Measurements from ENCODE around the gene JMJD1C.

The JMJD1C gene

DNA sequence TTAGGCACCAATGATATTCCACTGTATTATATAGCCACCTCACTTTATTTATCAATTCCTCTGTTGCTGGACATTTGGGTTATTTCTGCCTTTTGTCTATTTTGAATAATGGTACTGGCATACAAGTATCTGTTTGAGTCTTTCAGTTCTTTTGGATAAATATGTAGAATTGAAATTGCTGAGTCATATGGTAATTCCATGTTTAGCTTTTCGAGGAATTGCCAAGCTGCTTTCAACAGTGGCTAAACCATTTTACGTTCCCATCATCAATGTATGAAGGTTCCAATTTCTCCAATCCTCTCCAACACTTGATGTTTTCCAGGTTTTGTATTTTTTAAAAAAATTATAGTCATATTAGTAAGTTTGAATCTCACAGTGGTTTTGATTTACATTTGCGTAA, 42.3 kb downstream of the JMJD1C start:
- ATAC-seq (replicated peaks), result no peak
- Mint-ChIP-seq H3K36me3 (ENCODE audit: insufficient read depth) (no peaks in the 10 kb centered on the region), H3K27ac (peak overlapping the region in 1 of 2 donors; percentile 50), H3K4me1 (ENCODE audit: low read depth in 2 of 2) (peaks cover 13 to 28% of the 10 kb centered on the region in 2 donors), H3K9me3 (no peaks in the 10 kb centered on the region), H3K27me3 (no peaks in the 10 kb centered on the region), H3K4me3 (no peak overlapping the region)
- no peak for DNase-seq

- peaks cover 13 to 38% of the 10 kb centered on the region in 2 donors for H3K4me1 Mint-ChIP-seq (ENCODE audit: low read depth in 2 of 2)
- no peaks in the 10 kb centered on the region for H3K36me3 Mint-ChIP-seq (ENCODE audit: insufficient read depth)
- peak overlapping the region; percentile 71 to 93 for H3K27ac Mint-ChIP-seq
- ATAC-seq (replicated peaks) (peak; percentile 94), DNase-seq (no peak)
- H3K27me3 Mint-ChIP-seq, result no peaks in the 10 kb centered on the region
- H3K4me3 Mint-ChIP-seq, result peak overlapping the region; percentile 35 to 49
- no peaks in the 10 kb centered on the region for H3K9me3 Mint-ChIP-seq
Measured at GRCh38 chr10:63421591-63421990, 44.2 kb downstream of the JMJD1C start.

DNA sequence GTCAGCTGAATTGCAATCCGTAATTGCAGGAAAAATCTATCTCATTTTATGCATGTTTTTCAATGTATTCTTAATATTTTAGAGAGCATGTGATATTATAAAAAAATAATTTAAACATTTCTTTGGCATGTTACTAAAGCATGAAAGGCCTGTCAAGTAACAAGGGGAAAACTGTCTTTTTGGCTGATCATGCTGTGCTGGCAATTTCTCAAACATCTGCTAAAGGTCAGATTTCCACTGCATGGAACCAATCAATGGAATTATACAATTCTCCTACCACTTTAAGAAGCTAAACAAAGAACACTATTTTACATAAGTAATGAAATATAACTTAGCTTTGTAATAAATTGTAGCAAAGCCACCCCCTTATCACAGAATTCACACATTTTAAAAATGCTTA, 49.4 kb downstream of the JMJD1C start:
- H3K9me3 Mint-ChIP-seq, result no peaks in the 10 kb centered on the region
- no peak overlapping the region for H3K4me3 Mint-ChIP-seq
- H3K4me1 Mint-ChIP-seq (ENCODE audit: low read depth in 2 of 2), result peaks cover 12 to 29% of the 10 kb centered on the region in 2 donors
- H3K27me3 Mint-ChIP-seq, result no peaks in the 10 kb centered on the region
- no peak for ATAC-seq (replicated peaks)
- H3K27ac Mint-ChIP-seq, result no peak overlapping the region
- no peak for DNase-seq
- H3K36me3 Mint-ChIP-seq (ENCODE audit: insufficient read depth), result no peaks in the 10 kb centered on the region

DNA sequence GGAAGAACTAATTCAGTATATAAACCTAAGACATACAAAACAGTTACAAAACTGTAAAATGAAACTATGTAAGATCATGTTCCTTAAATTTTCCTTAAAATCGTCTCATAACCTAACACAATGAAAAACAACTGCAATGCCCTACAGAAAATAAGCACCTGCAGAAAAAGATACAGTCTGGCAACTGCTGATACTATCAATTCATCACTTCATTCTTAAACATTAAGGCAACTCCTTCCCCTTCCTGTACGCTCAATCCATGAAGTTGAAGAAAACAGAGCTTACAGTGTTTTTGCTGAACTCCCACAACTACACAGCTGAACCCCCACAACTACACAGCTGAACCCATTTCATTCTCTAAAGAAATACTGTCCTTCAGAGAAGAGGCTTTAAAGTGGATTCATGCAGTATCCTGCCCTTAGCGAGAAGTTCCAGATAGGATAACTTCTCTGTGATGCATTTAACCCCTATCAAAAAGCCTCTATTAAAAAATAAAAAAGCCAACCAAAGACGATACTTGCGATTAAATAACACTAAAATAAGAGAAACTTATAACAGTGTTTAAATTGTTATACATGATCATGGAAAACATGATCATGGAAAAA, 50.0 kb downstream of the JMJD1C start:
- Mint-ChIP-seq H3K27me3 (no peaks in the 10 kb centered on the region), H3K9me3 (no peaks in the 10 kb centered on the region), H3K27ac (no peak overlapping the region), H3K36me3 (ENCODE audit: insufficient read depth) (no peaks in the 10 kb centered on the region), H3K4me1 (ENCODE audit: low read depth in 2 of 2) (peaks cover 7 to 27% of the 10 kb centered on the region in 2 donors), H3K4me3 (no peak overlapping the region)
- DNase-seq (no peak), ATAC-seq (replicated peaks) (no peak)

- H3K4me3 Mint-ChIP-seq, result no peak overlapping the region
- ATAC-seq (replicated peaks), result no peak
Measured at GRCh38 chr10:63414481-63415260, 51.1 kb downstream of the JMJD1C start.

GRCh38 chr10:63413429-63413828, 52.3 kb downstream of the JMJD1C start:
- Mint-ChIP-seq H3K4me3 (no peak overlapping the region), H3K9me3 (no peaks in the 10 kb centered on the region), H3K4me1 (ENCODE audit: low read depth in 2 of 2) (peaks cover 11 to 38% of the 10 kb centered on the region in 2 donors), H3K27ac (no peak overlapping the region), H3K27me3 (no peaks in the 10 kb centered on the region), H3K36me3 (ENCODE audit: insufficient read depth) (no peaks in the 10 kb centered on the region)
- DNase-seq (no peak), ATAC-seq (replicated peaks) (no peak)

More at GRCh38 chr10:63414481-63415260, 51.1 kb downstream of the JMJD1C start:
- Mint-ChIP-seq H3K4me1 (ENCODE audit: low read depth in 2 of 2) (peaks cover 11 to 30% of the 10 kb centered on the region in 2 donors), H3K27ac (no peak overlapping the region), H3K27me3 (no peaks in the 10 kb centered on the region), H3K9me3 (no peaks in the 10 kb centered on the region), H3K36me3 (ENCODE audit: insufficient read depth) (no peaks in the 10 kb centered on the region)
- DNase-seq, result no peak

DNA sequence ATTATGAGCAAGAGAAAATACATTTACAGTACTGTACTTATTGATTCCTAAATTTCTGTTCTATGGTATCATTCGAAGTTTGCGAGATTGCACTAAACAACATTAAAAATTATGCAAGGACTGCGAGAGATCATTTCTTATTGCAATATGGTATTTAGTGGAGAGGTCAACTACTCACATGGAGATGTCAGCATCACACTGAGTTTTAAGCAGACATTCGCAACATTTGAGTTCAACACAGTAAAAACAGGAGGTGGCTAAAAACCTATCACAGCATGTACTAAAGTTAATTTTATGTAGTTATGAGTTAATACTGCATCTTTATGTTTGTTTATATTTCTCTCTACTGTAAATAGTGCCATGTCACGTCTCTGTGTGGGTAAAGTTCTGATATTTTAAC, 53.5 kb downstream of the JMJD1C start:
- Mint-ChIP-seq H3K27me3 (no peaks in the 10 kb centered on the region), H3K27ac (no peak overlapping the region), H3K4me3 (no peak overlapping the region), H3K9me3 (no peaks in the 10 kb centered on the region), H3K36me3 (ENCODE audit: insufficient read depth) (peaks cover 4% of the 10 kb centered on the region), H3K4me1 (ENCODE audit: low read depth in 2 of 2) (peaks cover 11 to 37% of the 10 kb centered on the region in 2 donors)
- DNase-seq, result no peak
- ATAC-seq (replicated peaks), result no peak

DNA sequence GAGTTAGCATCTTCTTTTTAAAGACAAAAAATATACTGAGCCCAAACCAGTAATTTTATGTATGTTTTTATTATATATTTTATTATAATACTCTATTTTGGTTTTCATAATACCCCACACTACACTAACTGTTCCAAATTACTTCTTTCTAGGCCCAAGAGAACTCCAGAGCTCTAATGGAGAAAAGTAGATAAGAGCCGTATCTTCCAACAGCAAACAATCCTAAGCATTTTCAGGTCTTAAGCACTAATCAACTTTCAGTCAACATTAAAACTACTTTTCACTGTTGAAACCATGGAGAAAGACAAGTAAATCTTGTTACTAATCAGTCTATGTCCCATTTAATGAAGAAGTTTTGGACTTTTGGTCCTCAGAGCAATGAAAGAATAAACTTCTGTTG, 55.1 kb downstream of the JMJD1C start:
- no peak overlapping the region for H3K4me3 Mint-ChIP-seq
- no peaks in the 10 kb centered on the region for H3K9me3 Mint-ChIP-seq

DNA sequence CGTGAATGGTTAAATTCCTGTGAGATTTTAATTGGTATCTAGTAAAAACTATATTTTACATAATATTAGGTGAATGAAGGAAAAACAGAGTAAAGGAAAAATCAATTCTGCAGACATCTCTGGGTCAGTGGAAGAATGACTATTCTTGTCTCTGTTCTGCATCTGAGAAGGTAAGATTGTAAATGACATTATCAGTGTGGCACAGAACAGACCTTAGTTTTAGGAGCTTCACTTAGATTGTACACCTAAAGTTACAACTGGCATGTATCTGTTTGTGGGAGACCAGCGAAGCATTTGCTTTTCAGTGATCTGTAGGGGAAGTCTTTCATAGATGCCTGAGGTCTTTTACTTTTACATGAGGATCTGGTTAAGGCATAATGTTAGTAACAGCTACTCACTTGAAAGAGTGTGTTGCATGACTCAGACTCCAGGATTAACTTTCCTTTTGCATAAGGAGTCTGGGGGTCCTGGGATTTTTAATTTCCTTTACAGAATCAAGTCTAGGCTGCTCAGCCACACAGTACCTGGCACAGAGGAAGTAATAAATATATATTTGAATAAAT, 56.2 kb downstream of the JMJD1C start:
- H3K4me1 Mint-ChIP-seq (ENCODE audit: low read depth in 2 of 2), result peaks cover 5 to 27% of the 10 kb centered on the region in 2 donors
- no peaks in the 10 kb centered on the region for H3K9me3 Mint-ChIP-seq
- peak overlapping the region; percentile 55 to 60 for H3K27ac Mint-ChIP-seq
- H3K4me3 Mint-ChIP-seq, result no peak overlapping the region
- no peaks in the 10 kb centered on the region for H3K27me3 Mint-ChIP-seq
- H3K36me3 Mint-ChIP-seq (ENCODE audit: insufficient read depth), result peaks cover 9% of the 10 kb centered on the region
- ATAC-seq (replicated peaks) (no peak), DNase-seq (no peak)

More for the DNA sequence above, 55.1 kb downstream of the JMJD1C start:
- DNase-seq, result no peak
- Mint-ChIP-seq H3K4me1 (ENCODE audit: low read depth in 2 of 2) (peaks cover 6 to 29% of the 10 kb centered on the region in 2 donors), H3K27ac (peak overlapping the region in 1 of 2 donors; percentile 54), H3K36me3 (ENCODE audit: insufficient read depth) (peaks cover 4% of the 10 kb centered on the region), H3K27me3 (no peaks in the 10 kb centered on the region)
- no peak for ATAC-seq (replicated peaks)

GRCh38 chr10:63407136-63407662, 58.6 kb downstream of the JMJD1C start:
- Mint-ChIP-seq H3K4me3 (no peak overlapping the region), H3K36me3 (ENCODE audit: insufficient read depth) (peaks cover 9% of the 10 kb centered on the region)

GRCh38 chr10:63396133-63396761, 69.5 kb downstream of the JMJD1C start:
- Mint-ChIP-seq H3K4me1 (ENCODE audit: low read depth in 2 of 2) (peaks cover 16 to 25% of the 10 kb centered on the region in 2 donors), H3K36me3 (ENCODE audit: insufficient read depth) (no peaks in the 10 kb centered on the region), H3K9me3 (no peaks in the 10 kb centered on the region), H3K4me3 (no peak overlapping the region), H3K27me3 (no peaks in the 10 kb centered on the region), H3K27ac (peak overlapping the region in 1 of 2 donors; percentile 71)
- no peak for ATAC-seq (replicated peaks)
- no peak for DNase-seq

More at GRCh38 chr10:63407136-63407662, 58.6 kb downstream of the JMJD1C start:
- H3K27ac Mint-ChIP-seq, result no peak overlapping the region
- no peaks in the 10 kb centered on the region for H3K27me3 Mint-ChIP-seq
- ATAC-seq (replicated peaks) (no peak), DNase-seq (no peak)
- H3K4me1 Mint-ChIP-seq (ENCODE audit: low read depth in 2 of 2), result peaks cover 5 to 27% of the 10 kb centered on the region in 2 donors
- H3K9me3 Mint-ChIP-seq, result no peaks in the 10 kb centered on the region

DNA sequence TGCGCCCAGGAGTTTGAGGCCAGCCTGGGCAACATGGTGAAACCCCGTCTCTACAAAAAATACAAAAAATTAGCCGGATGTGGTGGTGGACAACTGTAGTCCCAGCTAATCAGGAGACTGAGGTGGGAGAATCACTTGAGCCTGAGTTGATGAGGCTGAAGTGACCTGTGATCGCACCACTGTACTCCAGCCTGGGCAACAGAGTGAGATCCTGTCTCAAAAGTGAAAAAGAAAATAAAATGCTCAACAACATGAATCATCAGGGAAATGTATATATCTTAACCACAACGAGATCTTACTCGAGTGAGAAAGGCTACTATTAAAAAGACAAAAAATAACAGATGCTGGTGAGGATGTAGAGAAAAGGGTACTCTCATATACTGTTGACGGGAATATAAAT, 72.7 kb downstream of the JMJD1C start:
- Mint-ChIP-seq H3K36me3 (ENCODE audit: insufficient read depth) (peaks cover 5% of the 10 kb centered on the region), H3K4me1 (ENCODE audit: low read depth in 2 of 2) (peaks cover 31 to 50% of the 10 kb centered on the region in 2 donors), H3K9me3 (no peaks in the 10 kb centered on the region), H3K27me3 (no peaks in the 10 kb centered on the region), H3K4me3 (no peak overlapping the region), H3K27ac (peak overlapping the region in 1 of 2 donors; percentile 18)
- ATAC-seq (replicated peaks) (no peak), DNase-seq (no peak)

GRCh38 chr10:63392224-63392623, 73.6 kb downstream of the JMJD1C start:
- Mint-ChIP-seq H3K9me3 (no peaks in the 10 kb centered on the region), H3K4me3 (peak overlapping the region; percentile 40 to 66), H3K36me3 (ENCODE audit: insufficient read depth) (peaks cover 5% of the 10 kb centered on the region), H3K27me3 (no peaks in the 10 kb centered on the region), H3K4me1 (ENCODE audit: low read depth in 2 of 2) (peaks cover 34 to 55% of the 10 kb centered on the region in 2 donors), H3K27ac (peak overlapping the region in 1 of 2 donors; percentile 57)
- ATAC-seq (replicated peaks), result no peak
- DNase-seq, result no peak

Data from effector memory CD8-positive, alpha-beta T cell (primary cell).